NK-92 treated with Interleukin-12 subunit alpha and Interleukin-12 subunit beta, amount 100 ng/mL, for 24 hours (cell line): Measurements from ENCODE around the gene CDA.
A peak's percentile ranks its signal among the peaks of the same experiment; 100 is the strongest.

Source experiments
- DNase-seq: peaks from one replicate; lab custom pipeline; 2025; lab: John Stamatoyannopoulos, UW

The CDA gene

DNA sequence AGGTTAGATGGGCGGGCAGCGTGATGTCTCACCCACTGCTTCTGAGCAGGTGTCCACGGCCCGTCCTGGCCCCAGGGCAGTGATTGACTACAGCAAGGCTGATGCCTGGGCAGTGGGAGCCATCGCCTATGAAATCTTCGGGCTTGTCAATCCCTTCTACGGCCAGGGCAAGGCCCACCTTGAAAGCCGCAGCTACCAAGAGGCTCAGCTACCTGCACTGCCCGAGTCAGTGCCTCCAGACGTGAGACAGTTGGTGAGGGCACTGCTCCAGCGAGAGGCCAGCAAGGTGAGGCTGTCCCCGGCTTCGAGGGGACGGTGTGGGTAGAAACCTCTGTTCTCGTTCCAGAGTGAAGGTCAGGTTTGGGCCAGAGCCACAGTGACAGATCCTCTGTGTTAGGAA, 60.0 kb downstream of the CDA start:
- no peak for DNase-seq

DNA sequence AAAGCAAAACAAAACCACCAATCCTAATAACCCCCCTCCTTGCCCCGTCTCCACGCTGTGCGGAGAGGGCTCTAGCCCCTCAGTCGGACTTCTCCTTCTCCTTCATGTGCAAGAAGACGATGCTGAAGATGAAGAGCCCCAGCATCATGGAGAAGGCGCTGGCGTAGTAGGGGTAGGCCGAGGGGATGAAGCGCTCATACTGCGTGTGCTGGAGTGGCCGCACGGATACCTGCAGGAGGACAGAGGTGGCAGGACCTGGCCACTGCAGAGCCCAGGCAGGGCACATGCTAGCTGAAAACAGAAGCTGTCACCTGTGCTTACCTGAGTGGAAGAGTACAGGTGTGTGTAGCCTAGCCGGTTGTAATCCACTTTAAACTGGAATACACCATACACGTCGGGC, 63.4 kb downstream of the CDA start:
- DNase-seq: no peak

DNA sequence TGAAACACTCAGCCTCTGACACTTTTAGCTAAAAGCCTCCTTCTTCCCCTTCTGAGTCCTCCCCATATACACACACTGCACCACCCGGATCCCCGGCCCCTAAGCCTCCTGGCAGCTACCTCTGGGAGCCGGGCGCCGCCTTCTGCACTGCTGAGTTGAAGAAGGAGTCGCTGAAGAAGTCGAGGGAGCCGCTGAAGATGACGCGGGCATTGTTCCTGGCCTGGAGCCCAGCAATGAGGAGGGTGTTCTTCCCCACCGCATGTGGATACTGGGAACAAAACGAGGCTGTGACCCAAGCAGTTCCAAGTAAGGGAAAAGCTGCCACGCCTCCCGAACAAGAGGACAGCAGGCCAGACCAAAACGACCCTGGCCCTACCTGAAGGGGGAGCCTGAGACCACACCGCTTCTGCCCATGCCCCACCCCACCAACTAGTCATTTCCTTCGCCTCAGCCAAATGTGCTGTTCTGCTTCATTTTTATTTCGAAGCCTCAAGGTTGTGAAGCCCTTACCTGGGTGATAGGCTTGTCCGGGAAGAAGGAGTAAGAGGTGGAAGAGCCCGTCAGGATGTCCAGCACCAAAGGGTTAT, 65.3 kb downstream of the CDA start:
- DNase-seq: no peak

DNA sequence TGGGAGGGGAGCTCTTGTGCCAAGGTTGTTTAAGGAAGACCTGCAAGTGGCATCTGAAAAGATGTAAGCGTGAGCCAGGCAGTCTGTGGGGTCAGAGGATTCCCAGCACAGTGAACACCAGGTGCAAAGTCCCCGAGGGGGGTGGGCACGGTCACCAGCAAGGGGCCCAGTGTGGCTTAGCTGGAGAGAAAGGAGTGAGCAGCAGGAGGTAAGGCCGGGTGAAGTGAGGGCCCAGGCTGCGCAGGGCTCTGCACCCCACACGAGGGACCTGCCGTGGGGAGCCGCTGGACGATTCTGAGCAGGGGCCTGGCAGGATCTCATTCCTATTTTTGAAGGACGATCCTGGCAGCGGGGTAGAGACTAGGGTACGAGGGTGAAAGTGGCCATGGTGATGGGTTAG, 68.1 kb downstream of the CDA start:
- no peak for DNase-seq

DNA sequence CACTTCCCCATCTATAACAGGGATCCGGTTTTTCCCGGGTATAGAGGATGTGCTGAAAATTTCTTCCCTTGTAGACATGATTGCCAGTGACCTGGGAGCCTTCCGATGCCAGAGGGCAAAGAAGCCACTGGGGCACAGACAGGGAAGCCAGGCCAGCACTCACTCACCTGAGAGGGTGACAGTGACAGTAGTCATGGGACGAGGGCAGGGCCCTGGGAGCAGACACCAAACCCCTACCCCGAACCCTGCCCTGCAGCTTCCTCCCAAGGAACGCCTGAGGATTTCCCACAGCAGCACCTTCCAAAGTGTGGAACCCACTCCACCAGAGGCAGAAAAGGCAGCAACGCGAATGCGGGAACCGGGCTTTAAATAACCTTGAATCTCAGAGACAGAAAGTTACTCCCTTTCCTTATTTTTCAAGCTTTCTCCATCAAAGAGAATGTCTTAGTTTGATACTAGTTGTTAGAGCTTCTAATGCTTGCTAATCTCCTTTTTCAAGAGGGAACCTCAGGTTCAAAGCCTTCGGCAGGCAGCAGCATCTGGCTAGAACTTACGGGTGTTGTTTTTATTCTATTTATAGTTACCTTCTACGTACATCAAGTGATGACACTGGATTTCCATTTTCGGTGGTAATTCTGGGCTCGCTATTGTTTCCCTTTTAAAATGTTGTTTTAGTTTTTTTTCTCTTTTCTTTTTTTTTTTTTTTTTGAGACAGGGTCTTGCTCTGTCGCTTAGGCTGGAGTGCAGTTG, 69.4 kb downstream of the CDA start:
- no peak for DNase-seq

DNA sequence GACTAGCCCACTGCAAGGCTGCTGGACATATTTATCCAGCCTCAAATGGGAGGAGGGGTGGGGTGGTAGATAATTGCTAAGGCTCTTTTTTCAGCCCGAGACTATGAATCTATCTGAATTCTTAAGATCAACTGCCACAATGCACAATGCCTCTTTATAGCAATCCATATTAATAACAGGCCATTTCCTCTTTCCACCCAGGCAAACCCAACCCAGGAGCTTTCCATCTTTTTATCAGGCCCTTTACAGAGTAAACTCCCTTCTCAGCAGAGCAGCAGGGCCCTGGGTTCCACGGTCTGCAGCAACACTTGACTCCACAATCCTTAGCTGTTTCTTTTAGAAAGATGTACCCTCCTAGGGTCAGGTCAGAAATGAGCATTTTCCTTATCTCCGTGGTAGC, 71.5 kb downstream of the CDA start:
- DNase-seq: no peak

DNA sequence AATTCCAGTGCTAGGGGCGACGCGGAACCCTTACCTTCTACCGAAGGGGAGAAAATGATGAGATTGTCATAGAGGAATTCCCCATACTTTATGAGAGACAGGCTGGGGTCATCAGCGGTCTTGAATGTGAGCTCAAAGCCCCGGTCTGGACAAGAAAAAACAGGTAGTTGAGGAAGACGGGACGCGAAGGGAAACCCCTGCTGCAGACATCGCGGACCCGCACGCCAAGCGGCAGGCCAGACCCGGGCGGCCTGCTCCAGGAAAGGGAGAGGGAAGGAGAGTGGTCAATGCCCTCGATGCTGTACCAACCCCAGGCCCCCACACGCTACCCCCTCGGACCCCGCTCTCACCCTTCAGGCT, 71.9 kb downstream of the CDA start:
- DNase-seq: no peak

DNA sequence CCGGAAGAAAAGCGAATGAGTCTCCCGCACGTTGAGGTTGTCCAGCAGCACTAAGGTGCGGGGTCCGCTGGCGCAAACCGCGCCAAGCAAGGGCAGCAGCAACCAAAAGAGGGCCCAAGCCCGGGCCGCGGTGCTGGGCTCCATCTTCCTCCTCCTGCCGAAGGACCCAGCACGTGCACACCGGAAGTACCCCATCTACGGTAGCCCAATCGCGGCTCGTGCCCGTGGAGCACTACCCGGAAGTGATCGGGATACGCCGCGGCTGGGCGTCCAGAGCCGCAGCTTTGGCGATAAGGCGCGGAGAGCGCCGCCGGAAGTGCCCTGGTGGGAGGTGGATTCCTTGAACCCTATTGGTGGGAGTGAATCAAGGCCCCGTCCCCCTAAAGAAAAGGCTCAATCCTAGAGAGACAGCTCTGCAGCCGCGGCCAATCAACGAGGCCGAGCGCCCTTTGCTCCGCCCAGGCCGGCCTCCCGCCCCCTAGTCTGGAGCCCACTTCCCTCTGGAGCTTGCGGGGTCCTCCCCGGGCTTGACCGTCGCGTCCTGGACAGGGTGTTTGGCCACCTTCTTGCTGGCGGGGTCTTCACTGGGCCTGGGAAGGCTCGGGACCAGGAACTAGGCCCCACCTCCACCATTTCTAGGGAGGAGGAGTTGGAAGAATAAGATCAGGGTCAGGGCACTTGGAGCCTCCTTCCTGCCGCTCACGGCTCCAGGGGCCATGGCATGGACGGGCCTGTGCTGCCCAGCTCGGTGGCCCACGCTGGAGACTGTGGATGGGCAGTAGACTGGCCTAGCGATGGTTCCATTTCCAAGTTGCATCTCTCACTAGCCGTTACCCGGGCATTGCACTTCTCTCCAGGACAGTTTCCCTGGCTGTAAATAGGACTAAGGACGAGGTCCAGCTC, 72.6 kb downstream of the CDA start, which contains the start of gene DDOST:
TSS of gene DDOST (minus strand) at position 163 of the 903 bp plus-strand sequence. CDS start at position 144, 19 bp downstream.
- peak; percentile 97 for DNase-seq

DNA sequence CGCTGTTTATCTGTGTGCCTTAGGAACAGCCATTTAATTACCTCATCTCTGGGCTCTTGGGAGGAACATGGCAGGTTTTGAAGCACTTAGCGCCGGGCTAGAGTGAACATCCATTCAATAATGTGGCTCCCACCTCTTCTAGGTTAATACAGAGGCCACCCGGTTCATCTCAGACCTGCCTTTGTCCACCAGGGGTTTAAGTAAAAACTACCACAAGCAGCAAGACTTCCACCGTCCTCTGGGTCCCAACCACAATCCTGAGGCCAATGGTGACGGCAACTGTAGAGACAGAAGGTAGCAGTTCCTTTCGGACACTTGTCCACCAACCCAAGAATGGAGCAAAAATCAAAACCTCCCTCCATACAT, 73.2 kb downstream of the CDA start:
- DNase-seq: no peak

DNA sequence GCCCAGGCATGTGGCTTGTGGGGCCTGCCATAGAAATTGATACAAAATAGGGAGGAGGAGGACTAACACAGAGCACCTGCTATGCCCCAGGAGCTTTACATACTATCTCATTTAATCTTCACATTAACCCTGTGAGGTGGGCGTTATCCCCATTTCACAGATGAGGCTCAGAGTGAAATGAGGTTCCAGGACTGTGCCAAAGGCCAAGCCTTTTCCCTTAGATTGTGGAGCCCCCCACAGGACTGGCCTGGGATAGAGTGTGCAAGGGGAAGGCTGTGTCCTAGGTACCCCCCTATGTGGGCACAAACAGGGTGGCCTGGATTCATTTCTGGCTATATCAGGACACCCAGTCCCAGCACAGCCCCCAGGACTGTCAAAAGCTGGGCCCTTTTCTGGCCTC, 74.5 kb downstream of the CDA start:
- DNase-seq: no peak

DNA sequence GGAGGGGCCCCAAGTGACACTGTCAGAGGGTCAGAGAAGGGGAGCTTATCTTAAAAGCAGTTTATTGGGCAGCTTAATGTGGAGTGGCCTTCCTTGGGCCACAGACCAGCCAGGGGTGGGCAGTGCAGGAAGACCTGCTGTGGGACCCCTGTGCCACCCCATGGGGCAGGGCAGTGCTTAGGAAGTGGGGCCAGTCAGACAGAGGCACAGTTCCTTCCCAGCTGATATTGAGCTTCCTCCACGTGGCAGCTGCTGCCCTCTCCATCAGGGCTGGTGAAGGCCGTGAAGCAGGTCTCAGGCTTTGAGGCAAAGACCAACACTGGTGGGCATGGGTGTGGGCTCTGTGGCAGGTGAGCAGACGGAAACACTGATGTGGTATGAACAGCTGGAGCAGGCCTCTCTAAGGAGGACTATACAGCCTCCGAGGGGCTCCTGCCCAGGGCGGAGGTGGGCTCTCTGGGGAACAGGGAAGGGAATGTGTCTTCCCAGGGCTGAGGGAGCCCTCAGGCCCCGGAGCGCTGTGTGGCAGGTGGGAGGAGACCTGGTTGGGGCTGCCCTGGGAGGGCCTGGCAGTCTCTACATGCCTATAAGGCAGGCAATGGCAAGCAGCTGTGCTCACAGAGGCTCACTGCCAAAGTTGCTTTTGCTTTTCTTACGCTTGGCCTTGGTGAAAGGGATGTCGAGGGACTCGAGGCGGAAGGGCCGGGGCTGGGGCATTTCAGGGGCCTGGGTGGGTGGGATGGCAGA, 75.2 kb downstream of the CDA start:
- DNase-seq: no peak

DNA sequence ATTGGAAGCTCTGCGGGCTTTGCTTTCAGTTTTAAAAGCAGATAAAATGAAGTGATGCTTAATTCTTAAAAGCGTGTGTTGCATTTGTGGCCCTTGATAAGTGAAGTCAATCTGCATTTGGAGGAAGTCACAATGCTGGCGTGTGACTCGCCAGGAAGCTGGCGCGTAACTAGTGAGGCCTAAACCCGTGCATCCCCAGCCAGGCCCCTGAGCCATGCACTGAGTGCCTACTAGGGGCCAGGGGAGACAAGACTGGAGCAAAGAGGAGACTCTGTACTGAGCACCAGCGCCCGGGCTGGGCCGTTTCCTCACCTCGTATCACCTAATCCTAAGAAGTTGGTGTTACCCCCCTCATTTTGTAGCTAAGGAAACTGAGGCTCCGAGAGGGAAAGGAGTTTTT, 76.8 kb downstream of the CDA start:
- DNase-seq: no peak

DNA sequence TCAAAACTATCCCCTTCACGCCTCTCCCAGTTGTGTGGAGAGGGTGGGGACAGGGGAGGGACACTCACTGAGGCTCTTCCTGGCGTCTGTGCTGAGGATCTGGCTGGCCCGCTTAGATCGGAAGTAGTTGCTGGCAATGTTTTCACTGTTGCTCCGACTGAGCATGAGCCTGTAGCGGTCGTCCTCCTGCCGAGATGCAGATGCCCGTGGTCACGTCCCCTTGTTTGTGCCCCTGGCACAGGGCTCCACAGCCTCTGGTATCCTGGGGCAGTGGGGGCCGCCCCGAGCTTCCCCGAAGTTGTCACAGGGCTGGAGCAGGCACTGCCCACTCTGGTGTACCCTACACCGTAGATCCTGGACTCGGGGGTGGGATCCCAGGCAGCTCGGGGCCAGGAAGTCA, 77.2 kb downstream of the CDA start:
- no peak for DNase-seq

DNA sequence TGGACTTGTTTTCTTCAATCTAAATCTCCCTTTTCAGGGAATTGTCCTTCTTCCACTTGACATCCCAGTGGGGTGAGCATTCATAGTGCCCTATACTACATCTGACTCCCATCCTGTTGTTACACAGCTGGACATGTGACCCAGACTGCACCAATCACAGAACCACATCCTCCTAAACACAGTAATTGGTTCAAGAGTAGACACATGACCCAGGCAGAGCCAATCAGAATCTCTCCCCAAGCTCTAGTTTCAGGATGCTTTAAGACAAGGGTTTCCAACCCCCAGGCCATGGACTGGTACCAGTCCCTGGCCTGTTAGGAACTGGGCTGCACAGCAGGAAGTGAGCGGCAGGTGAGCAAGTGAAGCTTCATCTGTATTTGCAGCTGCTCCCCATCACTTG, 77.9 kb downstream of the CDA start:
- no peak for DNase-seq
